Measurements from ENCODE around the gene ERBB4. TPM values are rescaled to one million over a fixed set of nuclear protein-coding genes. Genes with fewer than 3 reads are reported as not detected.

Gene ERBB4
- total and polyA plus RNA-seq, 7 experiments from 2014 or later, result not detected

DNA sequence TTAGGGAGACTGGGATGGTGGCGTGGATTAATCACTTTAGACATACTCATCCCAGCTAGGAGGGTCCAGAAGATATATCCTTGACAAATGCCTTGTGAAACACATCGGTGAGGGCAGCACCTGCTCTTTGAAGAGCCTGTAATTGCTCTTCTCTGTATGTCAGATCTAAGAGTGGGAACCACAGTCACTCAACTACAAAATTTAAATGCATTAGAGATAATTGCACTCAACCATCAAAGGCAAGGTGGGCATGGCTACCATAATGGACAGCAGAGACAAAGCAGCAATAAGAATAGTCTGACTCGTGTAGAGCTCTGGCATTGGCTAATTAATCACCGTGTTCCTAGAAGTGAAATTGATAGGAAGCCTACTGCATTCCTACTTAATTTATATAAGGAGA is 96.8 kb downstream of the ERBB4 start:
- H3K4me1 Mint-ChIP-seq, result no peaks in the 10 kb centered on the region
- CTCF ChIA-PET, result interaction anchor here (0.6 kb wide), 1 partner anchor 1228 kb away, joined by 8 read pairs; no protein-coding TSS in a partner anchor
- H3K27me3 Mint-ChIP-seq, result no peaks in the 10 kb centered on the region
- Histone ChIP-seq H3K4me3 (ENCODE audit: low read length) (no peak overlapping the region), H3K4me1 (ENCODE audit: control insufficient read depth in 2 of 2, insufficient read depth in 2 of 2, low read length in 2 of 2) (no peaks in the 10 kb centered on the region), H3K27ac (ENCODE audit: low read depth, low read length) (no peak overlapping the region), H3K27me3 (ENCODE audit: control insufficient read depth in 2 of 2, insufficient read depth in 2 of 2, low read length in 2 of 2) (no peaks in the 10 kb centered on the region), H3K36me3 (ENCODE audit: control insufficient read depth in 2 of 3, insufficient read depth in 3 of 3, low read length in 3 of 3) (no peaks in the 10 kb centered on the region), H3K9me3 (ENCODE audit: control insufficient read depth in 2 of 3, low read length in 3 of 3) (no peaks in the 10 kb centered on the region)
- no peak overlapping the region for H3K27ac Mint-ChIP-seq
- ATAC-seq, result no peak
- intact Hi-C loops (cut with micrococcal nuclease), result no loop called here
- H3K36me3 Mint-ChIP-seq, result no peaks in the 10 kb centered on the region
- H3K9me3 Mint-ChIP-seq, result peaks cover 2 to 17% (median 6%) of the 10 kb centered on the region in 11 donors
- DNase-seq, result no peak
- POLR2A ChIA-PET, result no interaction called here
- no peak overlapping the region for H3K4me3 Mint-ChIP-seq

GRCh38 chr2:212441141-212441540 is 97.5 kb downstream of the ERBB4 start:
- Histone ChIP-seq H3K4me3 (ENCODE audit: low read length) (no peak overlapping the region), H3K27ac (ENCODE audit: low read depth, low read length) (no peak overlapping the region), H3K9me3 (ENCODE audit: control insufficient read depth in 2 of 3, low read length in 3 of 3) (no peaks in the 10 kb centered on the region), H3K4me1 (ENCODE audit: control insufficient read depth in 2 of 2, insufficient read depth in 2 of 2, low read length in 2 of 2) (no peaks in the 10 kb centered on the region), H3K36me3 (ENCODE audit: control insufficient read depth in 2 of 3, insufficient read depth in 3 of 3, low read length in 3 of 3) (no peaks in the 10 kb centered on the region), H3K27me3 (ENCODE audit: control insufficient read depth in 2 of 2, insufficient read depth in 2 of 2, low read length in 2 of 2) (no peaks in the 10 kb centered on the region)
- no peak overlapping the region for H3K27ac Mint-ChIP-seq
- H3K4me3 Mint-ChIP-seq, result no peak overlapping the region
- H3K36me3 Mint-ChIP-seq, result no peaks in the 10 kb centered on the region
- no peaks in the 10 kb centered on the region for H3K27me3 Mint-ChIP-seq
- ChIA-PET CTCF (no interaction called here), POLR2A (no interaction called here)
- no peak for DNase-seq
- no peaks in the 10 kb centered on the region for H3K4me1 Mint-ChIP-seq
- no peak for ATAC-seq
- intact Hi-C loops (cut with micrococcal nuclease), result no loop called here
- H3K9me3 Mint-ChIP-seq, result peaks cover 2 to 17% (median 6%) of the 10 kb centered on the region in 11 donors

DNA sequence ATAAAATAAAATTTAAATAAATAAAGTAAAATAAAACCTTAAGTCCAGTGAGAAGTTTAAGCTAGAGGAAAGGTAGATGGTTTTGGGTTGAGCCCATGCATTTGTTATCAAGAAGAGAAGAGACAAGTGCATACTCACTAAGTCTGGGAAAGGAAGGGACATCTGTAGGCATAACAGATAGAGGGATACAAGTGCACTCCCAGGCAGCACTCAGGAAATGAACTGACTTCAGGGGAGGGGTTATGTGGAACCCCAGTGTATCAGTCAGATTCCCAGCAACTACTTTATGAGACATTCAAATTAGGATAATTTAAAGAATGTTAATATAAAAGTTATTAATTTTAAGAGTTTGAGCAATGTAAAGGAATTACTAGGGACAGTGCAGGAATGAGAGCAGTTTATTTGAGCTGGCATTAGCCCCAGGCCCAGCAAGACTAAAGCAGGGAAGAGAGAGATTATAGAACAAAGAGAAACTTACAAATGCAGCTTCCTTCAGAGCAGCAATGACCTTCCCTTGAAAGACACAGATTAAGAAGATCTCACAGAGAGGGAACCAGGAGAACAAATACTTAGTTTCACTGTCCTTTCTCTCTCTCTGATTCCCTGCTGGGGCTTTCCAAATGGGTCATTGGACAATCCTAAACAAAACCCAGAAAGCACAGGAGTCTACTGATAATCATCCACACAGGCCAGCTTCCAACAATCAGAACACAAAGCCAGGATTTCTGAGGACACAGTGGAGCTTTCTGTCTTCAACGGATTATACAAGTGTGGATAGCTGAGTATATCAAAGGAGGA is 109.7 kb downstream of the ERBB4 start:
- no peak overlapping the region for H3K27ac Mint-ChIP-seq
- Histone ChIP-seq H3K9me3 (ENCODE audit: control insufficient read depth in 2 of 3, low read length in 3 of 3) (no peaks in the 10 kb centered on the region), H3K36me3 (ENCODE audit: control insufficient read depth in 2 of 3, insufficient read depth in 3 of 3, low read length in 3 of 3) (no peaks in the 10 kb centered on the region), H3K4me1 (ENCODE audit: control insufficient read depth in 2 of 2, insufficient read depth in 2 of 2, low read length in 2 of 2) (no peaks in the 10 kb centered on the region), H3K27me3 (ENCODE audit: control insufficient read depth in 2 of 2, insufficient read depth in 2 of 2, low read length in 2 of 2) (no peaks in the 10 kb centered on the region), H3K4me3 (ENCODE audit: low read length) (no peak overlapping the region), H3K27ac (ENCODE audit: low read depth, low read length) (no peak overlapping the region)
- peaks cover 0 to 6% (median 0%) of the 10 kb centered on the region in 11 donors for H3K9me3 Mint-ChIP-seq
- POLR2A ChIA-PET, result no interaction called here
- no peak for ATAC-seq
- H3K4me3 Mint-ChIP-seq, result no peak overlapping the region
- DNase-seq, result no peak
- no peaks in the 10 kb centered on the region for H3K4me1 Mint-ChIP-seq
- intact Hi-C loops (cut with micrococcal nuclease), result no loop called here
- H3K36me3 Mint-ChIP-seq, result no peaks in the 10 kb centered on the region
- H3K27me3 Mint-ChIP-seq, result no peaks in the 10 kb centered on the region
- CTCF ChIA-PET, result no interaction called here

- H3K36me3 Mint-ChIP-seq, result no peaks in the 10 kb centered on the region
- CTCF ChIA-PET, result no interaction called here
- intact Hi-C loops (cut with micrococcal nuclease), result no loop called here
- Histone ChIP-seq H3K27me3 (ENCODE audit: control insufficient read depth in 2 of 2, insufficient read depth in 2 of 2, low read length in 2 of 2) (no peaks in the 10 kb centered on the region), H3K4me3 (ENCODE audit: low read length) (no peak overlapping the region), H3K36me3 (ENCODE audit: control insufficient read depth in 2 of 3, insufficient read depth in 3 of 3, low read length in 3 of 3) (no peaks in the 10 kb centered on the region), H3K4me1 (ENCODE audit: control insufficient read depth in 2 of 2, insufficient read depth in 2 of 2, low read length in 2 of 2) (no peaks in the 10 kb centered on the region), H3K9me3 (ENCODE audit: control insufficient read depth in 2 of 3, low read length in 3 of 3) (no peaks in the 10 kb centered on the region), H3K27ac (ENCODE audit: low read depth, low read length) (no peak overlapping the region)
- no peaks in the 10 kb centered on the region for H3K4me1 Mint-ChIP-seq
- DNase-seq (no peak), ATAC-seq (no peak)
- H3K27ac Mint-ChIP-seq, result no peak overlapping the region
- H3K9me3 Mint-ChIP-seq, result peaks cover 0 to 6% (median 0%) of the 10 kb centered on the region in 11 donors
- H3K27me3 Mint-ChIP-seq, result no peaks in the 10 kb centered on the region
- H3K4me3 Mint-ChIP-seq, result no peak overlapping the region
- POLR2A ChIA-PET, result no interaction called here
Observed at GRCh38 chr2:212427638-212428037, 111.0 kb downstream of the ERBB4 start.

DNA sequence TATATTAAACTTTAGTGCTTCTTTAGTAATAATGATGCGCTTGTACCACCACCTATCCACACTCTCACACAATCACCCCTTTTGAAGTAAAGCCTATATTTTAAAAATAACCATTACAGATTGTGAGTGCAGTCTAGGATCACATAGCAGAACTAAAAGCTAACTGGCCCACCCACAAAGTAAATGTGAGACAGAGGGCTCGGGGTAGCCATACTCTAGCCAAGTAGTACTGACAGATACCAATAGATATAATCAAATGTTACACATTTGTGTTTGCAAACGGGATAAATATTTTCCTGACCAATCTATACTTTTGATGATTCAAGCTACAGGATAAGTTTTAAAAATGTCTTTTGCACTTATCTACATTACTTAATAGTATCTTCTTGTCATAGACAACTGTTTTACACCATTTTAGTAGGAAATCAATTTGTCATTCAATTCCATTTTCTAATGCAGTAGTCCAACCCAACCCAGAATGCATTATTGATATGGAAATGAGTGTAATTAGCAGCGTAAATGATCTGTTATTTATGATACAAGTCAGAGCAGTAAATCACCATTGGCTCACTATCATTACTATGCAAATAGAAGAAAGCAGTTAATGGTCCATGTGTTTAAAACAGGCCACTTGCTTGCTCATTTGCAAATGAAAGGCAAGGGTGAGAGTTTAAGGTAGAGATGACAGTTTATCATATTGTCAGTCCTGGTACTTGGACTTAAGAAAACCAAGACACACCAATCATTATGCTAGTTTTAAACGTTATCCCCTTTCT is 111.8 kb downstream of the ERBB4 start:
- Mint-ChIP-seq H3K27ac (no peak overlapping the region), H3K27me3 (no peaks in the 10 kb centered on the region)

DNA sequence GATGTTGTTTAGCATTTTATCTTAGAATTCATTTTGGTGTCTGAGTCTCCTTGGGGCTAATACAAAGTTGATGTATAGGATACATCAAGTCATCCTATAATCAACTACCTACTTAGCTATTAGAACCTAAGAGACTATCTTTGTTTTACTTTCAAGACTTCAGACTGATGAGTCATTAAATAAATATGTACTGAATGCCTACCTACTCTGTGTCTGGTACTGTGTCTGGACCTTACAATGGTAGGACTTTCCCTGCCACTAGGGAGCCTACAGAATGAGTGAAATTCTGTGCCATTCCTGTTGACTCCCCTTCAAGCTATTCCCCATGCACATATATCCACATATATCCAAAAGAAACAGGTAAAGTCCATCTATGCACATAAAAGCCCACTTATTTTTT is 114.5 kb downstream of the ERBB4 start:
- no peak overlapping the region for H3K4me3 ChIP-seq (ENCODE audit: low read length)
- intact Hi-C loops (cut with micrococcal nuclease), result no loop called here
- no peak overlapping the region for H3K27ac ChIP-seq (ENCODE audit: low read depth, low read length)
- ChIA-PET POLR2A (no interaction called here), CTCF (interaction anchor here (0.6 to 0.7 kb wide), 2 partner anchors 42 to 169 kb away, joined by 3 to 4 read pairs; no protein-coding TSS in a partner anchor)
- H3K9me3 Mint-ChIP-seq, result peaks cover 0 to 8% (median 0%) of the 10 kb centered on the region in 11 donors
- ATAC-seq (no peak), DNase-seq (no peak)
- H3K4me1 Mint-ChIP-seq, result no peaks in the 10 kb centered on the region
- no peak overlapping the region for H3K27ac Mint-ChIP-seq
- no peaks in the 10 kb centered on the region for H3K27me3 ChIP-seq (ENCODE audit: control insufficient read depth in 2 of 2, insufficient read depth in 2 of 2, low read length in 2 of 2)
- H3K9me3 ChIP-seq (ENCODE audit: control insufficient read depth in 2 of 3, low read length in 3 of 3), result no peaks in the 10 kb centered on the region
- no peaks in the 10 kb centered on the region for H3K27me3 Mint-ChIP-seq
- no peaks in the 10 kb centered on the region for H3K36me3 Mint-ChIP-seq
- no peak overlapping the region for H3K4me3 Mint-ChIP-seq
- H3K36me3 ChIP-seq (ENCODE audit: control insufficient read depth in 2 of 3, insufficient read depth in 3 of 3, low read length in 3 of 3), result no peaks in the 10 kb centered on the region
- H3K4me1 ChIP-seq (ENCODE audit: control insufficient read depth in 2 of 2, insufficient read depth in 2 of 2, low read length in 2 of 2), result no peaks in the 10 kb centered on the region

More for the DNA sequence above, 111.8 kb downstream of the ERBB4 start:
- no peaks in the 10 kb centered on the region for H3K4me1 ChIP-seq (ENCODE audit: control insufficient read depth in 2 of 2, insufficient read depth in 2 of 2, low read length in 2 of 2)
- ATAC-seq (no peak), DNase-seq (no peak)
- no peak overlapping the region for H3K4me3 Mint-ChIP-seq
- H3K36me3 Mint-ChIP-seq, result no peaks in the 10 kb centered on the region
- peaks cover 0 to 6% (median 0%) of the 10 kb centered on the region in 11 donors for H3K9me3 Mint-ChIP-seq
- no peaks in the 10 kb centered on the region for H3K9me3 ChIP-seq (ENCODE audit: control insufficient read depth in 2 of 3, low read length in 3 of 3)
- no peak overlapping the region for H3K27ac ChIP-seq (ENCODE audit: low read depth, low read length)
- intact Hi-C loops (cut with micrococcal nuclease), result no loop called here
- H3K27me3 ChIP-seq (ENCODE audit: control insufficient read depth in 2 of 2, insufficient read depth in 2 of 2, low read length in 2 of 2), result no peaks in the 10 kb centered on the region
- H3K36me3 ChIP-seq (ENCODE audit: control insufficient read depth in 2 of 3, insufficient read depth in 3 of 3, low read length in 3 of 3), result no peaks in the 10 kb centered on the region
- CTCF ChIA-PET, result no interaction called here
- POLR2A ChIA-PET, result no interaction called here
- H3K4me1 Mint-ChIP-seq, result no peaks in the 10 kb centered on the region
- no peak overlapping the region for H3K4me3 ChIP-seq (ENCODE audit: low read length)
